Measurements from ENCODE around the gene NUP98. TPM values are rescaled to one million over a fixed set of nuclear protein-coding genes. Genes with fewer than 3 reads are reported as not detected.

Gene NUP98
- total and polyA plus RNA-seq, 2 of the 13 experiments (the other 11 are each of a cell fraction or from before 2014, with no cell fraction given) = 76.6 to 85.3 TPM

DNA sequence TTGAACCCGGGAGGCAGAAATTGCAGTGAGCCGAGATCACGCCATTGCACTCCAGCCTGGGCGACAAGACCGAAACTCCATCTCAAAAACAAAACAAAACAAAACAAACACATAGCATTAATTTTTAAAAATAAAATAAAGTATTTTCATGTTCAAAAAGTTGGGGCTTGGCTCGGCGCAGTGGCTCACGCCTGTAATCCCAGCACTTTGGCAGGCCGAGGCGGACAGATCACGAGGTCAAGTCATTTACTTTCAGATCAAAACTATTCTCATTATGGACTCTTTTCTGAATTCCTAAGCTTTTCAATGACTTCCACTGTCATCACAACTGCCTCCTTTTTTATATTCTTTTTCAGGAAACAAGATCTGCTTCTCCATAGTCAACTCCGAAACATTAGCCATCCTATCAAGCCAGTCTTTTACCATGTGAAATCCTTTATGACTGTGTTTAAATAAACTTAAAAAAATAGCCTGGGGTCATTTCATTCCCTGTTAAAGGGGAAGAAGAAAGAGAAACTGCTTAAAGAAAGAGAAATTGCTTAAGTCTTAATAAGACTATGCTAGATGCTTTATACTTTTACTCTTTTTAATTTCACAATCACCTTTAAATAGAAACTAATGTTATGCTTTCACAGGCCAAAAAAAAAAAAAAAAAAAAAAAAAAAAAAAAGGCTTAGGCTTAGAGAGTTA, 113.1 kb downstream of the NUP98 start:
- WGBS (ENCODE audit: low lambda C conversion rate) = 96% methylated on average over 12 of the region's 12 CpGs
- Histone ChIP-seq H4K20me1 (ENCODE audit: insufficient read depth, low read length) (no peaks in the 10 kb centered on the region), H3K27ac (ENCODE audit: extremely low read length, insufficient read depth, low read length) (no peak overlapping the region), H2AFZ (ENCODE audit: low read length) (no peak overlapping the region), H3K9ac (ENCODE audit: insufficient read depth, low read depth, low read length) (no peak overlapping the region), H3K36me3 (replicated peaks in 1 of 2; ENCODE audit: control insufficient read depth in 1 of 2, insufficient read depth in 2 of 2, low read length in 2 of 2) (peaks cover 18 to 80% of the 10 kb centered on the region in 2 experiments), H3K79me2 (ENCODE audit: insufficient read depth, low read length) (no peaks in the 10 kb centered on the region), H3K4me1 (ENCODE audit: insufficient read depth, low read length) (no peaks in the 10 kb centered on the region), H3K9me3 (ENCODE audit: low read length) (no peaks in the 10 kb centered on the region), H3K4me2 (ENCODE audit: low read depth, low read length) (no peak overlapping the region), H3K4me3 (replicated peaks in 1 of 3; ENCODE audit: insufficient read depth in 1 of 3, low read depth in 2 of 3, low read length in 3 of 3) (no peak overlapping the region), H3K27me3 (ENCODE audit: control insufficient read depth in 1 of 2, insufficient read depth in 2 of 2, low read length in 2 of 2) (no peaks in the 10 kb centered on the region)
- DNase-seq (ENCODE audit: low spot score) = no peak
- no peak for FAIRE-seq
- TSS peak; percentile 42 for BruUV-seq (replicated peaks)
- intact Hi-C loops (cut with micrococcal nuclease; ENCODE audit: unreplicated experiment) = no loop called here
- CTCF ChIA-PET (ENCODE audit: low intra/inter-chr PET ratio, low total read pairs) = no interaction called here
- no peak for ATAC-seq
- POLR2A ChIA-PET = no interaction called here
- in situ Hi-C loops (cut with HindIII; ENCODE audit: extremely low pct_ligation_motif_present, low pct_unique_long_range_greater_than_20kb) = no loop called here
- TF ChIP-seq NCOR1 (IDR thresholded peaks at IDR 0.05; ENCODE audit: borderline replicate concordance, low read length) = no peak

DNA sequence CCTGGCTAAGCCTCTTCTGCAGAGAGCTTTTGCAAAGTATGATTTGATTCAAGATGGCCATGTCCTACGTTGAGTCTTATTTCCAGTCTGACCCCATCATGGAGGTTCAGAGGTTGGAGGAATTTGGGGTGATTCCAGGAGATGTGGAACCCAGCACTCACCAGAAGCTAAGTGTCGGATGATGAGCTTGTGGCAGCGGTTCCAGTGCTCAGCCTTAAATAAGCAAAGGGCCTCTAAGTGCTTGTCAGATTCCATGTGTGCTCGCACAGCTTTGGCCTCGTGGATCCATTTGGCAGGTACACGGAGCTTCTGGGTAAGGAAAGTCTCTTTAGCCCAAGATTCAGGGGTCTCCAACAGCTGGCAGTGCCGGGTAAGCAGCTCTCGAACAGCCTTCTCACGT, 114.3 kb downstream of the NUP98 start:
- Histone ChIP-seq H3K4me1 (ENCODE audit: insufficient read depth, low read length) (no peaks in the 10 kb centered on the region), H3K9me3 (ENCODE audit: low read length) (no peaks in the 10 kb centered on the region), H3K36me3 (replicated peaks in 1 of 2; ENCODE audit: control insufficient read depth in 1 of 2, insufficient read depth in 2 of 2, low read length in 2 of 2) (peaks cover 17 to 89% of the 10 kb centered on the region in 2 experiments), H3K9ac (ENCODE audit: insufficient read depth, low read depth, low read length) (no peak overlapping the region), H2AFZ (ENCODE audit: low read length) (no peak overlapping the region), H3K79me2 (ENCODE audit: insufficient read depth, low read length) (no peaks in the 10 kb centered on the region), H4K20me1 (ENCODE audit: insufficient read depth, low read length) (no peaks in the 10 kb centered on the region), H3K4me3 (replicated peaks in 1 of 3; ENCODE audit: insufficient read depth in 1 of 3, low read depth in 2 of 3, low read length in 3 of 3) (no peak overlapping the region), H3K27ac (ENCODE audit: extremely low read length, insufficient read depth, low read length) (no peak overlapping the region), H3K27me3 (ENCODE audit: control insufficient read depth in 1 of 2, insufficient read depth in 2 of 2, low read length in 2 of 2) (no peaks in the 10 kb centered on the region), H3K4me2 (ENCODE audit: low read depth, low read length) (no peak overlapping the region)
- intact Hi-C loops (cut with micrococcal nuclease; ENCODE audit: unreplicated experiment) (no loop called here), in situ Hi-C loops (cut with HindIII; ENCODE audit: extremely low pct_ligation_motif_present, low pct_unique_long_range_greater_than_20kb) (no loop called here)
- CTCF ChIA-PET (ENCODE audit: low intra/inter-chr PET ratio, low total read pairs) = no interaction called here
- BruUV-seq (replicated peaks) = no TSS peak
- FAIRE-seq = no peak
- no peak for DNase-seq (ENCODE audit: low spot score)
- TF ChIP-seq NCOA1 (CRISPR knock-in tag; IDR thresholded peaks at IDR 0.05) (no peak), ETV6 (CRISPR knock-in tag; conservative IDR thresholded peaks at IDR 0.05) (no peak), ZIK1 (CRISPR knock-in tag; IDR thresholded peaks at IDR 0.05; ENCODE audit: borderline replicate concordance, low read depth) (no peak), MAFF (IDR thresholded peaks at IDR 0.05; ENCODE audit: low read depth, low read length) (no peak), MTF2 (CRISPR knock-in tag; IDR thresholded peaks at IDR 0.05; ENCODE audit: borderline replicate concordance) (no peak), PRMT3 (CRISPR knock-in tag; IDR thresholded peaks at IDR 0.05; ENCODE audit: borderline replicate concordance, low read depth) (no peak)
- TF ChIP-seq, protein P1, sequence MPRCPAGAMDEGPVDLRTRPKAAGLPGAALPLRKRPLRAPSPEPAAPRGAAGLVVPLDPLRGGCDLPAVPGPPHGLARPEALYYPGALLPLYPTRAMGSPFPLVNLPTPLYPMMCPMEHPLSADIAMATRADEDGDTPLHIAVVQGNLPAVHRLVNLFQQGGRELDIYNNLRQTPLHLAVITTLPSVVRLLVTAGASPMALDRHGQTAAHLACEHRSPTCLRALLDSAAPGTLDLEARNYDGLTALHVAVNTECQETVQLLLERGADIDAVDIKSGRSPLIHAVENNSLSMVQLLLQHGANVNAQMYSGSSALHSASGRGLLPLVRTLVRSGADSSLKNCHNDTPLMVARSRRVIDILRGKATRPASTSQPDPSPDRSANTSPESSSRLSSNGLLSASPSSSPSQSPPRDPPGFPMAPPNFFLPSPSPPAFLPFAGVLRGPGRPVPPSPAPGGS (CRISPR knock-in tag; IDR thresholded peaks at IDR 0.05) = no peak
- TF ChIP-seq, protein P2, sequence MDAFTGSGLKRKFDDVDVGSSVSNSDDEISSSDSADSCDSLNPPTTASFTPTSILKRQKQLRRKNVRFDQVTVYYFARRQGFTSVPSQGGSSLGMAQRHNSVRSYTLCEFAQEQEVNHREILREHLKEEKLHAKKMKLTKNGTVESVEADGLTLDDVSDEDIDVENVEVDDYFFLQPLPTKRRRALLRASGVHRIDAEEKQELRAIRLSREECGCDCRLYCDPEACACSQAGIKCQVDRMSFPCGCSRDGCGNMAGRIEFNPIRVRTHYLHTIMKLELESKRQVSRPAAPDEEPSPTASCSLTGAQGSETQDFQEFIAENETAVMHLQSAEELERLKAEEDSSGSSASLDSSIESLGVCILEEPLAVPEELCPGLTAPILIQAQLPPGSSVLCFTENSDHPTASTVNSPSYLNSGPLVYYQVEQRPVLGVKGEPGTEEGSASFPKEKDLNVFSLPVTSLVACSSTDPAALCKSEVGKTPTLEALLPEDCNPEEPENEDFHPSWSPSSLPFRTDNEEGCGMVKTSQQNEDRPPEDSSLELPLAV (CRISPR knock-in tag; conservative IDR thresholded peaks at IDR 0.05; ENCODE audit: low read depth) = no peak
- ATAC-seq = no peak
- 88% methylated on average over 2 of the region's 9 CpGs for WGBS (ENCODE audit: low lambda C conversion rate)
- POLR2A ChIA-PET = no interaction called here
